GM18517 (cell line): ENCODE data around the gene EDN2.

ENCODE experiments used
- ATAC-seq: cut with Tn5 transposase; IDR thresholded peaks from one replicate; pipeline ENCODE4 v1.9.1; 2021; ENCODE audit warnings: mild to moderate bottlenecking, moderate library complexity; ENCODE audit not compliant: unreplicated experiment

EDN2 gene

DNA sequence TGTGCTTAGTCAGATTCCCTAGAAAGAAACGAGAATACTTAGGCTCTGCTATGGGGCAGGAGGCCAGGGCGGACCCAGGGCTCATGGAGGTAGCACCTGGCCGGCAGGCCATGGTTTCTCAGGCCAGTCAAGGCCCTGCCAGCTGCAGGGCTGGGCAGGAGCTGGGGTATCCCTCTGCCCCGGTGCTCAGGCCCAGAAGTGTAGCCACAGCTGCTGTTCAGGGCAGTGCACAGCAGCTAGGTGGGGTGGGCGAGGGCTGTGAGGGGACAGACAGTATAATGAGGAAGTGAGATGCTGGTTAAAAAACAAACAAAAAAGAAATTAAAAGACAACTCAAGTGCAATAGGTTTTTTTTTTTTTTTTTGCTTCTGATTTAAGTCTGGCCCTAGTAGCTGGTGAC lies 34.0 kb upstream of the EDN2 start:
- no peak for ATAC-seq

GRCh38 chr1:41517062-41517438 lies 32.6 kb upstream of the EDN2 start:
- ATAC-seq, result no peak

- ATAC-seq, result peak; percentile 53
Measured at GRCh38 chr1:41516168-41517061, 31.9 kb upstream of the EDN2 start.

GRCh38 chr1:41515778-41516167 lies 31.3 kb upstream of the EDN2 start:
- no peak for ATAC-seq

GRCh38 chr1:41515131-41515678 lies 30.7 kb upstream of the EDN2 start:
- ATAC-seq, result no peak

DNA sequence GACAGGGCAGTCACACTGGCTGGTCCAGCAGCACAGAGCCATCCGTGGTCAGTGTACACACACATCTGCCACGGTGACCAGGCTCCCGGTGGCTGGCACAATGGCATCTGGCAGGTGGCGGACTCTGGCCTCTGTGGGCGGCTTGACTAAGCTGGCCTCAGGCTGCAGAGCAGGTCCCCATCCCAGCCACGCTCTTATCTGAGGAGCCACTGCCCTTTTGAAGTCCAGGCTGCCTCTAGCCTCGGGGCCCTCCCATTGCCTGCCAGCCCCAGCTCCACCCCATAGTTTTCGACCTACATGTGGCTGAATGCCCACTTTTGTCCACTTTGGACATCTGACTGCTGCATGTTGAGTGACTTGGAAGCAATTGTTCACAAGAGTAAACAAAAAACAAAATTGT lies 29.9 kb upstream of the EDN2 start:
- ATAC-seq, result no peak

DNA sequence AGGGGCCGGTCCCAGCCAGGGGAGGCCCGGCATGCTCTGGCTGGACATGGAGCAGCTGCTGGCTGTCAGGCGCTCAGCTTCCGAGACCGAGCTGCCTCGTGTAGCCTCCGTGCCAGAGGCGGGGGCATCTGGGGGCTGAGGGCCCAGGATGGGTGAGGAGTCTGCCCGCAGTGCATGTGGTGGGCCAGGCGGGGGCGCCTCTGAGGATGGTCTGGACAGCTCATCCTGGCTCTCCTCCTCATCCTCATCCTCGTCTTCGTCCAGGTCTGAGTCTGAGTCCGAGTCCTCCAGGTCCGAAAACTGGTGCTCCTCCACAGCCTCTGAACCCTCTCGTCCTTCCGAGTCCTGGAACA lies 28.9 kb upstream of the EDN2 start:
- no peak for ATAC-seq

- ATAC-seq, result no peak
Measured at GRCh38 chr1:41512701-41513382, 28.4 kb upstream of the EDN2 start.

- no peak for ATAC-seq
Measured at GRCh38 chr1:41511239-41511540, 26.7 kb upstream of the EDN2 start.

DNA sequence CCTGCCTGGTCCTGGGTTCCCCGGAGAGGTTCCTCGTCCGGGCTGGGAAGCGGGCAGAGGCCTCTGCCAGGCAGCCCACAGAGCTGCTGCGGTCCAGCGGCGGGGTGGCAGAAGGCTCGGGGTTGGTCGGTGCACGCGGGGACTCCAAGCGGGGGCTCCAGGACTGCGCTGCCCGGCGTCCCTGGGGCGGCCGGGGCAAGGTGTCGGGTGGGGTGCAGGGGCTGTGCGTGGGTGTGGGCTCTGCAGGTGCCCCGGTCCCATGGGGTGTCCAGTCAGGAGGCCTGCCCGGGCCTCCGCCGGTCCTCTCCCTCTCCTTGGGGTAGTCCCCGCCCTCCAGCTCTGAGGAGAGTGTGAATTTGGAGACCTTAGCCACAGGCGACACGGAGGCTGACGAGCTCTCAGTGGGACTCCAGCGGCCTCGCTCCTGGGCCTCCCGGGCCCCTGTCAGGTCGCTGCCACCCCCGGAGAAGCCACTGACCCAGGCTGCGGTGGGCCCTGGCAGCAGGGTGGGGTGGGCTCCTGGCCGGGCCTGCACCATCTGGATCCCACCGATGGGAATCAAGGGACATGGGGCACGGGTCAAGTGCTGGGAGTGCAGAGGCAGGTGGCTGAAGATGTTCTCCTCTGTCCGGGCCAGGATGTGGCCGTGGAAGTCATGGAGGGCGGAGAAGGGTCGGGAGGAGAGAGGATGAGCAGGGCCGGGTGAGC lies 26.2 kb upstream of the EDN2 start:
- no peak for ATAC-seq

GRCh38 chr1:41509270-41509671 lies 24.8 kb upstream of the EDN2 start:
- ATAC-seq, result no peak

GRCh38 chr1:41508290-41508689 lies 23.8 kb upstream of the EDN2 start:
- ATAC-seq, result no peak

DNA sequence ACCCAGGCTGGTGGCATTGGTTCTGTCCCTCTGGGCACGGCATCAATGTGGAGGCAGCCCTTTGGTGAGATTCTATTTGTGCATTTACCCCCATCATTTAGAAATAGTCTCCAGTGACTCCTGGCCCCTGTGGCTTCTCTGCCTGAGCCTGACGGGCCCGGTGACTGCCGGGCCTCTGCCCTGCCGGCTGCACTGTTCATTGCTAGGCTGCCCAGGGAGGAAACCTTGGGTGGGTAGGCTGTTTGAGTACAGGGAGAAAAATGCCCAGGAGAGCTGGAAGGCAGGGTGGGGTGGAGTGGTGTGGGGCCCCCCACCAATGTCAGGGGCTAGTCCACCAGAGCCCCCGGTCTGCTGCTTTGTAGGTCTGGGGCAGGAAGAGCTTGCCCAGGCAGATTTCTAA lies 23.4 kb upstream of the EDN2 start:
- ATAC-seq, result no peak

GRCh38 chr1:41507110-41507720 lies 22.7 kb upstream of the EDN2 start:
- ATAC-seq, result no peak

- ATAC-seq, result no peak
Measured at GRCh38 chr1:41504114-41505035, 19.9 kb upstream of the EDN2 start.

GRCh38 chr1:41503538-41504113 lies 19.1 kb upstream of the EDN2 start:
- ATAC-seq, result no peak

DNA sequence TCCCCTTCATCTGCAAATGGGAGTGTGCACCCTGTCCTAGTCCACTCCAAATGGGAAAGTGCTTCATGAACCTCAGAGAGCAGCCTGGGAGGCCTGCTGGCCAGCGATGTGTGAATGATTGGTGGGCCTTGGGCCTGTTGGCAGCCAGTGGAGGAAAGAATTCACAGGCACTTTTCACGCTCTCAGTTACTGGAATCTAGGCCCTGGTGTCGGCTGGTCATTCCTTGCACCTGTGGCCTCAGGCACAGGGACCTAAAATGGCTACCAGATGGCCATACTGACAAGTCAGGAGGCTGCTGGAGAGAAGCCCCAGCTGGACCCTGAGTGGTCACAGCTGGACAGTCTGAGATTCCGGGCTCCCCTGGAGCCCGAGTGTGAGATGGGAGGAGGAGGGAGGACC lies 18.4 kb upstream of the EDN2 start:
- ATAC-seq, result no peak

GRCh38 chr1:41501581-41501980 lies 17.1 kb upstream of the EDN2 start:
- ATAC-seq, result no peak

DNA sequence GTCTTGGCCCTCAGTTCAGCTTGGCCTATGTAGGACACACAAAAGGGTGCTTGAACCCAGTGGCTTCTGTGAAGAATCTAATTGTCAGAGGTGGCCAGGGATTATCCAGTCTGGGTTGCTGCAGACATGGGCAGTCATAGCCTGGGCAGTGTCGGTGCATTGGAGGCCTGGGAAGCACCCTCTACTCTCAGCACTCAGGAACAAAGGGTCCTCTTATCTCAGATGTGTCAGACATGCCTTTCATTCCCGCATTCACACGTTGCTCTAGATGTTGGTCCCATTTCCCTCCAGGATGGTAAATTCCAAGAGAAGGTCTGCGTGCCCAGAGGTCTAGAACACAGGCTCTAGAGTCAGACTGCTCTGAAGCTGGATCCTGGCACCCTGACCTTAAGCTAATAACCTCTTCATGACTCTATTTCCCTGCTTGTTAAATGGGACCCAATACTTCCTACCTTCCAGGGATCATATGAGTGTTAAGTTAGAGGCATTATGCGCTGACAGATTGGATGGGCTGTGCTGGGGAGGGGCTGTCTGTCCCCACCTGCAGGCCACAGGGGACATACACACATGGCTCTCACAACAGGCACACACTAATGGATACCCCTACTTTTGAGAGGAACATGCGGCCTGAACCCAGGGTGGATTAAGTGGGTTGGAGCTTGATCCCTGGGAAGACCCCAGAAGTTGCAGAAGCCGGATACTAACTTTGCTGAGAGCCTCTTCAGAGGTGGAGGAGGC lies 16.5 kb upstream of the EDN2 start:
- ATAC-seq, result no peak
